HEK293T (cell line): ENCODE results near the gene GPD1.

Experiments used
- CTCF ChIA-PET: fragments of 350-600 bp; formaldehyde crosslinking; extraction: SDS; loops from one replicate; lab custom pipeline; 2021; ENCODE audit warnings: antibody characterized with exemption, inconsistent platforms; lab: Yijun Ruan, JAX
- POLR2A ChIA-PET: fragments of 350-600 bp; formaldehyde crosslinking; extraction: SDS; loops from one replicate; lab custom pipeline; 2020; ENCODE audit warnings: antibody characterized with exemption, inconsistent platforms; lab: Yijun Ruan, JAX
- DNase-seq: peaks from one replicate; pipeline ENCODE4 v3.0.0; 2012; ENCODE audit warnings: mixed read lengths; ENCODE audit errors: extremely low spot score
- ARNT ChIP-seq: fragments of 450-650 bp; IDR thresholded peaks from 2 replicates; pipeline ENCODE4 v1.6.1; 2017; ENCODE audit warnings: mild to moderate bottlenecking
- BHLHE40 ChIP-seq: fragments of 450-650 bp; IDR thresholded peaks from 2 replicates; pipeline ENCODE4 v1.6.1; 2016; ENCODE audit warnings: mild to moderate bottlenecking, moderate library complexity, borderline replicate concordance
- CTBP1 ChIP-seq: fragments of 450-650 bp; IDR thresholded peaks from 2 replicates; pipeline ENCODE4 v1.6.1; 2016; ENCODE audit warnings: borderline replicate concordance
- ELF4 ChIP-seq: fragments of 450-650 bp; IDR thresholded peaks from 2 replicates; pipeline ENCODE4 v1.6.1; 2017; ENCODE audit warnings: antibody characterized with exemption
- FOXA1 ChIP-seq: fragments of 450-650 bp; IDR thresholded peaks from 2 replicates; pipeline ENCODE4 v1.6.1; 2016; ENCODE audit warnings: mild to moderate bottlenecking
- FOXK2 ChIP-seq: fragments of 450-650 bp; IDR thresholded peaks from 2 replicates; pipeline ENCODE4 v1.6.1; 2016; ENCODE audit warnings: mild to moderate bottlenecking
- FOXM1 ChIP-seq: fragments of 450-650 bp; IDR thresholded peaks from 2 replicates; pipeline ENCODE4 v1.6.1; 2017; ENCODE audit warnings: mild to moderate bottlenecking, borderline replicate concordance
- HDGF ChIP-seq: fragments of 450-650 bp; IDR thresholded peaks from 2 replicates; pipeline ENCODE4 v1.6.1; 2017; ENCODE audit warnings: antibody characterized with exemption, borderline replicate concordance
- L3MBTL2 ChIP-seq: fragments of 450-650 bp; conservative IDR thresholded peaks from 2 replicates; pipeline ENCODE4 v1.6.1; 2016; ENCODE audit warnings: mild to moderate bottlenecking
- LEF1 ChIP-seq: fragments of 450-650 bp; IDR thresholded peaks from 2 replicates; pipeline ENCODE4 v1.6.1; 2017; ENCODE audit warnings: mild to moderate bottlenecking, borderline replicate concordance
- NFRKB ChIP-seq: fragments of 450-650 bp; IDR thresholded peaks from 2 replicates; pipeline ENCODE4 v1.6.1; 2016; ENCODE audit warnings: mild to moderate bottlenecking, moderate library complexity
- PKNOX1 ChIP-seq: fragments of 450-650 bp; IDR thresholded peaks from 2 replicates; pipeline ENCODE4 v1.6.1; 2016
- SP1 ChIP-seq: fragments of 450-650 bp; IDR thresholded peaks from 2 replicates; pipeline ENCODE4 v1.6.1; 2017
- SUZ12 ChIP-seq: fragments of 450-650 bp; IDR thresholded peaks from 2 replicates; pipeline ENCODE4 v1.6.1; 2016; ENCODE audit warnings: mild to moderate bottlenecking
- TARDBP ChIP-seq: fragments of 450-650 bp; IDR thresholded peaks from 2 replicates; pipeline ENCODE4 v1.6.1; 2016
- ZNF384 ChIP-seq: fragments of 450-650 bp; IDR thresholded peaks from 2 replicates; pipeline ENCODE4 v1.6.1; 2016

Gene GPD1

GRCh38 chr12:50099302-50100008, 4.4 kb upstream of the GPD1 start:
- no peak for DNase-seq
- ChIA-PET CTCF (no interaction called here), POLR2A (no interaction called here)
- TF ChIP-seq HDGF (no peak), FOXK2 (no peak), LEF1 (no peak), PKNOX1 (no peak), NFRKB (no peak), BHLHE40 (no peak)

- no peak for TF ChIP-seq PKNOX1
- no peak for TF ChIP-seq SUZ12
- TF ChIP-seq FOXM1 = no peak
- TF ChIP-seq FOXA1 = no peak
- DNase-seq = no peak
- ChIA-PET CTCF (interaction anchor here (1.1 to 3.9 kb wide), 3 partner anchors 11 to 75 kb away, joined by 3 to 33 read pairs (median 3); partner anchors contain the start of gene COX14), POLR2A (interaction anchor here (1.0 to 2.2 kb wide), 2 partner anchors 11 to 16 kb away, joined by 6 to 12 read pairs; partner anchors contain the start of genes COX14 and SMARCD1)
These were observed 3.2 kb upstream of the GPD1 start for GRCh38 chr12:50100561-50100960.

DNA sequence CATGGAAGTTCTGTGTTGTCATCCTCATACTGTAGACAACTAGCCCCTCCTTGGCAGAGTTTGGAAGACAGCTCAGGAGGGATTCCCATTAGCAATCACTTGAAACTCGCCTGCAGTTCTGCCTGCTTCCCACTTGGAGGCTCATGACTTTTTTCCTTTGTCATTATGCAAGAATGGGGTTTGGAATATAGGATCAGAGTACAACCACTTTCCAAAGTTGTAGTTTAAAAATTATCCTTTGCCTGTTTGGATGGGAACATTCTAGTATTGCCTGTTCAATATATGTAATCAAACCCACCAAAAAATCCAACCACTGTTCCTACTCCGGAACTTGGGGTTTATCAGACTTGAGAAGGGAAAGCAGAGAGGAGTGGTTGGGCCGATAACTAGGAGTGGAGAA, 2.1 kb upstream of the GPD1 start:
- no peak for TF ChIP-seq FOXA1
- TF ChIP-seq HDGF = no peak
- TF ChIP-seq FOXK2 = no peak
- TF ChIP-seq NFRKB = no peak
- TF ChIP-seq LEF1 = no peak
- no peak for TF ChIP-seq ARNT
- TF ChIP-seq BHLHE40 = no peak
- no peak for TF ChIP-seq PKNOX1
- TF ChIP-seq TARDBP = no peak
- TF ChIP-seq ELF4 = no peak
- TF ChIP-seq CTBP1 = no peak
- TF ChIP-seq FOXM1 = no peak
- no peak for TF ChIP-seq L3MBTL2
- no peak for TF ChIP-seq SUZ12
- TF ChIP-seq ZNF384 = no peak
- POLR2A ChIA-PET = interaction anchor here (1.1 to 2.2 kb wide), 3 partner anchors 10 to 66 kb away, joined by 3 to 12 read pairs (median 6); partner anchors contain the start of genes CERS5, COX14 and SMARCD1
- CTCF ChIA-PET = interaction anchor here (0.7 to 3.9 kb wide), 4 partner anchors 9 to 273 kb away, joined by 3 to 33 read pairs (median 6); partner anchors contain the start of gene COX14
- DNase-seq = peak; percentile 59

DNA sequence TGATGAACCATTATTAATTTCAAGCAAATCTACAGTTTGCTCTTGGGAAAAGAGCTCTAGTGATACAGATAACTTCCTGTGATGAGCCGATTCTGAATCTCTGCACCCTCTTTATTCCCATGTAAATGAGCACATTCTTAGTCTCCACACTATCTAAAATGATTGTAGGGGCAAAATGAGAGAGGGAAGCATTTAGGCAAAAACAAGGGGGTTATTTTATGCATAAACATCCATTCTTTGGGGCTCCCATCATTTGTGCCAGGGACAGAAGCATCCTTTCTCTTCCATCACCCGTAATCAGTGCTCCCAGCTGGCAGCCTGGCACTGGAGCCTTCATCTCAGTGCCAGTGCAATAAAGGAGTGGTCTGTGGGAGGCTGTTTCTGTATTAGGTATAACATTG, 1.7 kb upstream of the GPD1 start:
- ChIA-PET CTCF (interaction anchor here (0.7 to 3.9 kb wide), 3 partner anchors 9 to 72 kb away, joined by 3 to 33 read pairs (median 4); partner anchors contain the start of gene COX14), POLR2A (interaction anchor here (1.0 to 2.2 kb wide), 4 partner anchors 10 to 65 kb away, joined by 3 to 12 read pairs (median 4); partner anchors contain the start of genes CERS5, COX14 and SMARCD1)
- TF ChIP-seq ARNT (no peak), ZNF384 (no peak), SP1 (no peak), NFRKB (no peak), CTBP1 (no peak), TARDBP (no peak), L3MBTL2 (no peak), FOXK2 (no peak), ELF4 (no peak), FOXA1 (no peak), HDGF (no peak), LEF1 (no peak), PKNOX1 (no peak), FOXM1 (no peak), SUZ12 (no peak), BHLHE40 (no peak)
- DNase-seq = no peak

DNA sequence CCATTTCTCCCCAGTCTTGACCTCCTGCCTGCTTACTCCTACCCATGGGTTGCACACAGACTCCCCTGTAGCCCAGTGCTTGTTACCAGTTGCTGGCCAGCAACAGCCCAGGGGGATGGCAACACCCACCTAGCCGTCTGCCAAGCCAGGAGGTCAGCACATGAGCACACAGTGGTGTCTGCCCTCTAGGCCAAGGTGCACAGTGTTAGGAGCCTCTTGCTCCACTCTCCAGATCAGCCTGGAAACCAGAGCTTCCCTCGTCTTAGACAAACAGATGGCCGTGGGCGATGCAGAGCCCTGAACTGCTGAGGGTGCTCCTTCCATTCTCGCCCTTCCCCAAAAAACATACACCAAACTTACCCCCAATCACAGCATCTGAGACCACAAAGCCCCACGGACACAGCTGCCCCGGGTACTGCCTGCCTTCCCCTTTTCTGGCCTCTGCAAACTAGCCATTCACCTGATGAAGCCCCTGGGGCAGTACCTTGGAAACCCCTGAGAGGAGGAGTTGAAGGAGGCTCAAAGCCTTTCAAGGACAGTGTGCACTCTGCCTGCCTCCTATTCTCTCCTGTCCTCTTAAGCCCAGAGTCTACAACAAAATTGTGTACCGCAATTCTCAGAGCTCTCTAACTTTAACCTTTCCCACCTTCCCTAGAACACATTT, 1.0 kb upstream of the GPD1 start:
- DNase-seq = no peak
- ChIA-PET CTCF (interaction anchor here (0.7 to 3.9 kb wide), 4 partner anchors 8 to 98 kb away, joined by 3 to 33 read pairs (median 4); partner anchors contain the start of gene COX14), POLR2A (interaction anchor here (1.0 to 1.8 kb wide), 3 partner anchors 10 to 65 kb away, joined by 3 to 10 read pairs (median 10); partner anchors contain the start of genes CERS5, COX14 and SMARCD1)

More for the DNA sequence above, 1.0 kb upstream of the GPD1 start:
- TF ChIP-seq SUZ12 = no peak
- no peak for TF ChIP-seq TARDBP
